ENCODE measurements around the gene AGAP1. TPM values are rescaled to one million over a fixed set of nuclear protein-coding genes. Genes with fewer than 3 reads are reported as not detected.
"Not testable (repeated sequence)": the region's sequence is repeated elsewhere in the genome, so short reads cannot be mapped to it uniquely, and the experiment has no call there.

AGAP1 gene
- total RNA-seq, 1 donor from 2014 or later = 10.5 TPM

DNA sequence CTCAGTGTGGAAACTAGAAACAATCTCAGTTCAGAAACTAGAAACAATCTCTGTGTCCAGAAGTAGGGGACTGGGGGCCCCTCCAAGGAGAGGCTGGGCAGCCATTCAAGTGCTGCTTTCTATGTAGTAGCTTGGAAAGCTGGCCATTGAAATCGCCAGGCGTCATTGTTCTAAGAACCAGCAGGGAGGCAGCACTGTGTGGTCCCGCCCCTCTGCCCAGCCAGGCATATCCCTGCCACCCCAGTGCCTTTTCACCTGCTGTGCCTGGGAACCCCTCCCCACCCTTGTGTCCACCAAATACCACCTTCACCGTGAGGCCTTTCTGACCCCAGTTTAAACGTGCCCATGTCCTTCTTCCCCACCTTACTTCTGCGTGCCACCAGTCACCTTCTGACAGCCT is 452.7 kb downstream of the AGAP1 start:
- DNase-seq (ENCODE audit: low spot score) (no peak), ATAC-seq (no peak)

GRCh38 chr2:235947055-235947454 is 453.2 kb downstream of the AGAP1 start:
- not testable (repeated sequence) for ATAC-seq; DNase-seq (ENCODE audit: low spot score)

DNA sequence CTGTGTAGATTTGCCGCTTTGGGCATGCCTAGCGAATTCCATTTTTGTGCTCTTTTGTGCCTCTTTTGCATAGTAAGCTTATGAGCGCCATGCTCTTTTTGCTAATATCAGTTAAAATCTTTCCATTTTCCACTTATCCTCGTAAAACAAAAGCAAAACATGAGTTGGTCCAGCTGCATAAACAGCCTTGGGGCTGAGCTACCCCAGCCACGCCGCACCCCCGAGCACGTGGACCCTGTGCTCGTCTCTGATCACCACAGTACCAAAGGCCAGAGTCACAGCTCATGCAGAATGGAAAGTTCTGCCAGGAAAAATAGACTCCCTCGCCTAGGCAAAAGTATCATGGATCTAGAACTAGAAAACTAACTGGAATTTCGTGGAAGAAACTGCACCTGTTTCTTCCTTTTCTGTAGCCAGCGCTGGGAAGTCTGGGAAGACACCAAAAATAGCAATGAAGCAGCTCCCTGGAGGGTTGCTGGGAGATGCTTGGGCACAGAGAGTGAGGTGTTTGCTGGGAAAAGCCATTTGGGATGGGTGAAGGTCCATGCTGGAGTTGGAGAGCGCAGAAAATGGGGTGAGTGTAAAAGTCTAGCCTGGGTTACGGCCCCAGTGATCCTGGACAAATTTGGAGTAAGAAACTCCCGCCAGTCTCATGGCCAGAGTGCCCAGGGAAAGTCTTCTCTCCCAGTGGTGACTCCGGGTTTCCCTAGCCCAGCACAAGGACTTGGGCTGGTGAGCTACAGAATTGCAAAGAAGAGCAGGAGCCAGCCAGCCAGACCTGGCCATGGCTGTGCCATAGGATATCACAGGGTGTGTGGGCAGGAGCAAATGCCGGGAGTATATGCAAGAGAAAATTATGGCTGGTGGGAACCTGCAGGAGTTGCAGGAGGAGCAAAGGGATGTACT is 456.0 kb downstream of the AGAP1 start:
- no peak for DNase-seq (ENCODE audit: low spot score)
- ATAC-seq = no peak

GRCh38 chr2:235950473-235950809 is 456.6 kb downstream of the AGAP1 start:
- ATAC-seq (no peak), DNase-seq (ENCODE audit: low spot score) (no peak)

DNA sequence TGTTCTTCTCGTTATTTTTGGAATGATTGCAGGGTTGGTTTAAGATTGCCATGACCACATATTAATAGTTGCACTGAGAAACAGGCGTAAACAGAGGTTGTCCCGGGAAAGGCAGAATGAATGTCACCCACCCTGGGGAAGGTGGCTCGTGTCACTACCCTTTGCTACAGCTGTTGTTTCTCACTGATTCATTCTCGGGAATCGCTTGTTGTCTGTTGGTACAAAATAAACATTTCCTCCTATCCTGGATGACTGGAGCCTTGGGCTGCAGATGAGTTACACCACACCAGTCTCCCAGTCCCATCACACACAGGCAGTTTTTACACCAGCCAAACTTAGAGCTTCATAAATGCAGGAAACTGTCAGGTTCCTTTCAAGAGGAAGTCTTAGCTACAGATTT is 457.6 kb downstream of the AGAP1 start:
- DNase-seq (ENCODE audit: low spot score) = no peak

DNA sequence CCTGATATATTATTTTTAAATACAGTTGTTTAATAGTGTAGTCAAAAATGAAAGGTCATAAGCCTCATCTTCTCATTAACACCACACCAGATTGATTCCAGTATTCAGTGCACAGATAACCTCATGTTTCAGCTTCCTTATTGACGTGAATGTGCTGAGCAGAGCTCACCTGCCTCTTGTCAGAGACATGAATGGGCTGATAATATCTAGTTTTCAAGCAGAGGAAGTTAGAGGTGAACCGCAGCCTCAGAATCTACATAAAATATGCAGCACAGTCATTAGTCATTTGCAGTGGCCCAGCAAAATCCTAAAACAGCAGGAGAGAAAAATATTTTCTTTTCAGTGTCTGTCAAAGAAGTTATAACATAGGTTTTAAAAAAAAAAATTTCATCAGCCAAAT is 458.1 kb downstream of the AGAP1 start:
- ATAC-seq (no peak), DNase-seq (ENCODE audit: low spot score) (no peak)

More for the DNA sequence above, 457.6 kb downstream of the AGAP1 start:
- ATAC-seq = no peak

- DNase-seq (ENCODE audit: low spot score) = no peak
- ATAC-seq = no peak
Observed at GRCh38 chr2:235952714-235953113, 458.9 kb downstream of the AGAP1 start.

GRCh38 chr2:235954281-235954680 is 460.4 kb downstream of the AGAP1 start:
- ATAC-seq (no peak), DNase-seq (ENCODE audit: low spot score) (no peak)

DNA sequence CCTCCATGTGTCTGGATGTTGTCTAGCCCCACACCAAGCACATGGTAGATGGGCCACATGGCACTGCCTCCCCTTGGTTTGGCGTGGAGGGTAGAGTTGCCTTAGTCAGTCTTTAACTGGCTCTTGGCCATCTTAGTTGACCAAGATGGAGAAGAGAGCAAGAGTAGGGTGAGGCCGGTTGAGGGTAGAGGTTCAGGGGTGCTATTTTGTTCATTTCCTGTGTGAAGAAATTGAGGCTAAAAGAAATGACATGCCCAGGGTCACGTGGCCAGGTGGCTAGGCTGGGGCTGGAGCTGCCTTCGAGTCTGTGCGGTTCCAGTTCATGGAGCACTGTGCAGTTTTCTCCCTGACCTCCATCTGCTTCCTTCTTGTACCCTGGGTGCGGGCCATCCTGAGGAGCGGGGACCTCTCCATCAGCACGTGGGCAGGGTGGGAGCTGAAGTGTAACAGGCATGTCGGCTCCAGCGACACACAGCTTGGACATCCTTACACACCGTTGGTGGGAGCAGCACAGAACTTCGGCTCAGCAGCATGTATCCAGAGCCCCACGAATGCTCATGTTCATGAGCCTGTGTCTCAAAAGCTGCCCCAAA is 461.1 kb downstream of the AGAP1 start:
- DNase-seq (ENCODE audit: low spot score) = no peak
- no peak for ATAC-seq

- DNase-seq (ENCODE audit: low spot score) (no peak), ATAC-seq (no peak)
Observed at GRCh38 chr2:235955664-235956063, 461.8 kb downstream of the AGAP1 start.

- ATAC-seq = no peak
- DNase-seq (ENCODE audit: low spot score) = no peak
Observed at GRCh38 chr2:235956281-235956970, 462.6 kb downstream of the AGAP1 start.

DNA sequence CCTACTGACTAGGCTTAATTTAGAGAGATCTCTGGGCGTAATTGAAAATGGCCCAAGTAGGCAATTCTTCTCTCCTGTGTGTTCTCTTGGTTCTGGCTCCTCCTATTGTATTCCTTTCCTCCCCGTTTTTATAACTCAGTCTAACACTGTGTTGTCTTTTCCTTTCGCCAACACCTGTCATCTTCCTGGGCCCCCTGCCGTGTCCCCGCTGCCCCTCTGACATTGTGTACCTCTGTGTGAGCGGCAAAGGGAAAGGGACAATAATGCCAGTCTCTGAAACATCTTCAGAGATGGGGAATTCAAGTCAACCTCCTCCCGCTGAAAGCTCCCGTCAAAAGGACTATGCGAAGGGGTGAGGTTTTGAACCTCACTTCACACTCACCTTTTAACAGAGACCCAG is 463.4 kb downstream of the AGAP1 start:
- DNase-seq (ENCODE audit: low spot score) = no peak
- no peak for ATAC-seq

DNA sequence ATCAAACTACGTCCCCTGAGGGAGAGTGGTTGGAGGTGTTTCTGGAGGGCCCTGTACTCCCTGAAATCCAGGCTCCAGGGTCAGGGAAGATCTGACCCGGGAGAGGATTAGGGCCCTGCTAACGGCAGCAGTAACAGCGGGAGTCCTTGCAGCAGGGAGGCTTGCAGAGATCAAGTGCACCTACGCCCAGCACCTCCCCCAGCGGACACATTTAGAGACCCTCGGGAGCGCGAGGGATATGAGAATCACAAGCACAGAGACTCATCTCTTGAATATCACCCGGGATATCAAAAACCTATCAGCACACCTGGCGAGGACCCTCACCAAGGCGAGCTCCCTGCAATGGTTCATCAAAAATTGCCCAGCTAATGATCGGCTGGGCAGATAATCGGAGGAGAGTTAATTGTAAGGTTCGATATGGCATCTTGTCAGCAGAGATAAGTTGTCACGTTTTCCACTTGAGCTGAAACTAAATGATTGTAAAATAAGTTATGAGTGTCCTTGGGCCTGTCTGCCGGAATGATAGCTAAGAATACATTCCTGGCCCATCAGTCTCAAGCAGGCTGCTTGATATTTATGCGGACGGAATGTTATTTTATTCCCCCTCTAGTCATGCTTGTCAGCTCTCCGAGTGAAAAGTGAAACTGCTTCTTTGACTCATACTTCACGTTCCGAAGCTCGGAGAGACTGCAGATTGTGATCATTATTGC is 464.5 kb downstream of the AGAP1 start:
- ATAC-seq (no peak), DNase-seq (ENCODE audit: low spot score) (no peak)

DNA sequence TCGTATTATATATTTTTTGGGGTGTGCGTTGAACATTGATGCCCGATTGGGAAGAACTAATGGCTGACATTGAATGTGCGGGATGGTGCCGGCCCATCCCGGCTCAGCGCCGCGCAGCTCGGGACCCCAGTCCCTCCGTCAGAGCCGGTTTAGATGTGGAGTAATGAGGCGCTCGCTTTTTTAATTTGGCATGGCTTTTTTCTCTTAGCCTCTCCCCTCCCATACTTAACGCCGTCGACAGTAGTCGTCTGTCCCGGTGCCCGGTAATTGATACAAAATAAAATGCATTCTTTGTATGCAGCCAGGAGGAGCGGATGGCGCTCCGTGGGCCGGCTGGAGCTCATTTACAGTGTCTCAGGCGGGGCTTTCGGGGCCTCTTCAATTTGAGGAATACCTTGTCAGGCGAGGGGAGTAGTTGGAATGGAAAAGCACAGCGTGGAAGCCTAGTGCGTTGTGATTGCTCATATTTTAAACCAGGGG is 465.1 kb downstream of the AGAP1 start:
- DNase-seq (ENCODE audit: low spot score) = no peak
- ATAC-seq = no peak

DNA sequence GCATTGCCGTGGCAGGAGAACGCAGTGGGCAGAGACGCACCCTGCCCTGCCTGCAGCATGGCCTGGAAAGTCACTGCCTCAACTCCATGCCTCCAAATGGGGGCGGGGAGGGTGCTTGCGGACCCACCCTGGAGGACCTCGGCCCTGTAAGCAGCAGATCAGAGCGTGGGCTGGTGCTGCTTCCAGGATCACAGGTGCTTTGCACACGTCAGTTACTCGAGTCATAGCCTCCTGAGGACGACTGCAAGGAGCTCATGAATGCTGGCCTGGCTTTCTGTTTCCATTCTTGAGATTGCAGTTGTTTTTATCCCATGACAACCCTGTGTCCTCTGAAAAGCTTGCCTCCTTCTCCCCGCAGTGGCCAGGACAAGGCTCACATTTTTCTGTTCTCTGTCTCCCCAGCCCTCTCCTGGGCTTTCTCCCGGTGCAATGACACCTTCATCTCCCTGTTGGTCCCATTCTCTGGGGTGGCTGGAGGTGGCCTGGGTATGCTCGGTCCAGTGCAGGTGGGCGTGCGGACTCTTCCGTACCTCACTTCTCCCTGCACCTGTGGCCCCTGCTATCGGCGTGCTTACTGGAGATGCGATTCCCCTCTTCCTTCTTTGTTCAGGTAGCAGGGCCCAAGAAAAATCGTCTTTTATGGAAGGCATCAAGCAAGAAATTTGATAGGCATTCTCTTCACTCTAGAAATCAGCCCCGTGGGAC is 466.3 kb downstream of the AGAP1 start:
- no peak for DNase-seq (ENCODE audit: low spot score)
- no peak for ATAC-seq

DNA sequence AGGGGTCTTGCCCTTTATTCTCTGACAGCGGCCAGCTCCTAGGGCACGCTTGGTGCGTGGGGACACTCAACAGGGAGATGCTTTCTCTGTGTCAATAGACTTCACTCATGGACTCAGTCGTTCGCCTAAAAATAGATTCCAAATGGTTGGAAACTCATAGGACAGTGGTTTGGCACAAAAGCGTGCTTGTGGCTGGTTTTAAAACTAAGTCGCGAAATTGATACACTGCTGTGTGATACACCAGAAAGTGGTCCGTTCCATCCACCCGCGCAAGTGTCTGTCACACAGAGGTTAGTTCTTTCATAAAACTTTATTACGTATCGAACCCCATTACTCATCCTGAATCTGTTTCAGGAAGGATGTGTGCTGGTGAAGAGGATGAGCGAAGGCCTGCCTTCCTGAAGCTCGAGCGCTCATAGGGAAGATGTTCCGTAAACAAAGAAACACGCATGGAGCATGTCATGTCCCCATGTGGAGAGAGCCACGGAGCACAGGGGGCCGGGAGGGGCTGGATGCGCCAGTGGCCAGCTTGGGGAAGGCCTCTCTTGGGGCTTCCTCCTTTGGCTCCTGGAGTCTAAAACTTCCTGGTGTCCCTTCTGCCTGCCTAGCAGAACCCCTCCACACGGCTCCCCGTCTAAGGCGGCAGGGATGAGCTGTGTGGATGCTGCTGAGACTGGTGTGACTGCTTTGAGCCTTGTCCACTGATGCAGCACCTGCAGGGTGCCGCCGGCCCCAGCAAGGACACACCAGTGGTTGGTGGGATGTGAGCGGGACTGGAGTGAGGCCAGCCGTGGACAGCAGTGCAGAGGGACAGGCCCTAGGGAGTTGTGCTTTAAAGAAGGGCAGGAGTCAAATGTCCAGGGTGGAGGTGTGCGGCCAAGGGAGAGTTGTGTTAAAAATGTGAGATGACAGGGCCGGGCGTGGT is 467.1 kb downstream of the AGAP1 start:
- ATAC-seq = no peak

DNA sequence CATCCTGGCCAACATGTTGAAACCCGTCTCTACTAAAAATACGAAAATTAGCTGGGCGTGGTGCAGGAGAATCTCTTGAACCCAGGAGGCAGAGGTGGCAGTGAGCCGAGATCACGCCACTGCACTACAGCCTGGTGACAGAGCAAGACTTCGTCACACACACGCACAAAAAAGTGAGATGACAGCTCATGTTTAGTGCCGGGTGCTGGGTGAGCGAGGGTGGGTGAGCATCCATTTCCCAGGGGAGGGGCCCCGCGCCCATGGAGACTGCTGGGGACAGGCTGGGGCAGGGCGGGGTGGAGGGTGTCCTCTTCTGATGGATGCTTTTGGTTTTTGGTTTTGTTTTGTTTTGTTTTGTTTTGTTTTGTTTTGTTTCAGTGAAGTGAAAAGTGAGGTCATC is 467.9 kb downstream of the AGAP1 start:
- ATAC-seq = no peak
- no peak for DNase-seq (ENCODE audit: low spot score)

More for the DNA sequence above, 467.1 kb downstream of the AGAP1 start:
- no peak for DNase-seq (ENCODE audit: low spot score)

- no peak for DNase-seq (ENCODE audit: low spot score)
- ATAC-seq = no peak
Observed at GRCh38 chr2:235963853-235964577, 470.2 kb downstream of the AGAP1 start.

All from left lobe of liver (tissue), 2 donors.